ENCODE data around the gene TBC1D25. TPM values are rescaled to one million over a fixed set of nuclear protein-coding genes. Genes with fewer than 3 reads are reported as not detected.

Gene TBC1D25
- total and polyA plus RNA-seq, 4 donors: 2.6 to 5.8 (median 3.3) TPM

GRCh38 chrX:48498374-48498809 is 41.1 kb upstream of the TBC1D25 start:
- H3K27me3 ChIP-seq (ENCODE audit: control insufficient read depth in 4 of 4, insufficient read depth in 4 of 4, low read length in 3 of 4): no peaks in the 10 kb centered on the region
- no peaks in the 10 kb centered on the region for H3K9me3 ChIP-seq (ENCODE audit: control insufficient read depth in 4 of 4, low read length in 3 of 4)
- no peak for DNase-seq (ENCODE audit: low spot score)
- H3K9ac ChIP-seq (ENCODE audit: low read depth in 1 of 2, low read length in 2 of 2): no peak overlapping the region
- H3K27ac ChIP-seq (ENCODE audit: low read depth in 1 of 2, low read length in 2 of 2): no peak overlapping the region
- H3K4me3 ChIP-seq (ENCODE audit: low read depth in 1 of 3, low read length in 3 of 3): no peak overlapping the region
- no peaks in the 10 kb centered on the region for H3K36me3 ChIP-seq (ENCODE audit: control insufficient read depth in 4 of 4, insufficient read depth in 3 of 4, low read depth in 1 of 4, low read length in 3 of 4)
- TF ChIP-seq, protein P1, sequence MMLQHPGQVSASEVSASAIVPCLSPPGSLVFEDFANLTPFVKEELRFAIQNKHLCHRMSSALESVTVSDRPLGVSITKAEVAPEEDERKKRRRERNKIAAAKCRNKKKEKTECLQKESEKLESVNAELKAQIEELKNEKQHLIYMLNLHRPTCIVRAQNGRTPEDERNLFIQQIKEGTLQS (IDR thresholded peaks at IDR 0.05): no peak
- TF ChIP-seq, protein P2, sequence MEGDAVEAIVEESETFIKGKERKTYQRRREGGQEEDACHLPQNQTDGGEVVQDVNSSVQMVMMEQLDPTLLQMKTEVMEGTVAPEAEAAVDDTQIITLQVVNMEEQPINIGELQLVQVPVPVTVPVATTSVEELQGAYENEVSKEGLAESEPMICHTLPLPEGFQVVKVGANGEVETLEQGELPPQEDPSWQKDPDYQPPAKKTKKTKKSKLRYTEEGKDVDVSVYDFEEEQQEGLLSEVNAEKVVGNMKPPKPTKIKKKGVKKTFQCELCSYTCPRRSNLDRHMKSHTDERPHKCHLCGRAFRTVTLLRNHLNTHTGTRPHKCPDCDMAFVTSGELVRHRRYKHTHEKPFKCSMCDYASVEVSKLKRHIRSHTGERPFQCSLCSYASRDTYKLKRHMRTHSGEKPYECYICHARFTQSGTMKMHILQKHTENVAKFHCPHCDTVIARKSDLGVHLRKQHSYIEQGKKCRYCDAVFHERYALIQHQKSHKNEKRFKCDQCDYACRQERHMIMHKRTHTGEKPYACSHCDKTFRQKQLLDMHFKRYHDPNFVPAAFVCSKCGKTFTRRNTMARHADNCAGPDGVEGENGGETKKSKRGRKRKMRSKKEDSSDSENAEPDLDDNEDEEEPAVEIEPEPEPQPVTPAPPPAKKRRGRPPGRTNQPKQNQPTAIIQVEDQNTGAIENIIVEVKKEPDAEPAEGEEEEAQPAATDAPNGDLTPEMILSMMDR (IDR thresholded peaks at IDR 0.05; ENCODE audit: low read depth, low read length, missing input control): no peak
- no peak for TF ChIP-seq JUND (IDR thresholded peaks at IDR 0.05)
- TF ChIP-seq GABPA (IDR thresholded peaks at IDR 0.05 in 1 of 2, conservative IDR thresholded peaks at IDR 0.05 in 1 of 2): no peak
- no peak for TF ChIP-seq TAF1 (conservative IDR thresholded peaks at IDR 0.05)
- no peak for TF ChIP-seq RAD21 (IDR thresholded peaks at IDR 0.05)
- TF ChIP-seq, protein P3, sequence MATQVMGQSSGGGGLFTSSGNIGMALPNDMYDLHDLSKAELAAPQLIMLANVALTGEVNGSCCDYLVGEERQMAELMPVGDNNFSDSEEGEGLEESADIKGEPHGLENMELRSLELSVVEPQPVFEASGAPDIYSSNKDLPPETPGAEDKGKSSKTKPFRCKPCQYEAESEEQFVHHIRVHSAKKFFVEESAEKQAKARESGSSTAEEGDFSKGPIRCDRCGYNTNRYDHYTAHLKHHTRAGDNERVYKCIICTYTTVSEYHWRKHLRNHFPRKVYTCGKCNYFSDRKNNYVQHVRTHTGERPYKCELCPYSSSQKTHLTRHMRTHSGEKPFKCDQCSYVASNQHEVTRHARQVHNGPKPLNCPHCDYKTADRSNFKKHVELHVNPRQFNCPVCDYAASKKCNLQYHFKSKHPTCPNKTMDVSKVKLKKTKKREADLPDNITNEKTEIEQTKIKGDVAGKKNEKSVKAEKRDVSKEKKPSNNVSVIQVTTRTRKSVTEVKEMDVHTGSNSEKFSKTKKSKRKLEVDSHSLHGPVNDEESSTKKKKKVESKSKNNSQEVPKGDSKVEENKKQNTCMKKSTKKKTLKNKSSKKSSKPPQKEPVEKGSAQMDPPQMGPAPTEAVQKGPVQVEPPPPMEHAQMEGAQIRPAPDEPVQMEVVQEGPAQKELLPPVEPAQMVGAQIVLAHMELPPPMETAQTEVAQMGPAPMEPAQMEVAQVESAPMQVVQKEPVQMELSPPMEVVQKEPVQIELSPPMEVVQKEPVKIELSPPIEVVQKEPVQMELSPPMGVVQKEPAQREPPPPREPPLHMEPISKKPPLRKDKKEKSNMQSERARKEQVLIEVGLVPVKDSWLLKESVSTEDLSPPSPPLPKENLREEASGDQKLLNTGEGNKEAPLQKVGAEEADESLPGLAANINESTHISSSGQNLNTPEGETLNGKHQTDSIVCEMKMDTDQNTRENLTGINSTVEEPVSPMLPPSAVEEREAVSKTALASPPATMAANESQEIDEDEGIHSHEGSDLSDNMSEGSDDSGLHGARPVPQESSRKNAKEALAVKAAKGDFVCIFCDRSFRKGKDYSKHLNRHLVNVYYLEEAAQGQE (IDR thresholded peaks at IDR 0.05): no peak
- TF ChIP-seq YY1 (IDR thresholded peaks at IDR 0.05): no peak
- no peak for TF ChIP-seq NR2F2 (IDR thresholded peaks at IDR 0.05)
- no peak for TF ChIP-seq FOXA1 (IDR thresholded peaks at IDR 0.05)
- TF ChIP-seq, protein P4, sequence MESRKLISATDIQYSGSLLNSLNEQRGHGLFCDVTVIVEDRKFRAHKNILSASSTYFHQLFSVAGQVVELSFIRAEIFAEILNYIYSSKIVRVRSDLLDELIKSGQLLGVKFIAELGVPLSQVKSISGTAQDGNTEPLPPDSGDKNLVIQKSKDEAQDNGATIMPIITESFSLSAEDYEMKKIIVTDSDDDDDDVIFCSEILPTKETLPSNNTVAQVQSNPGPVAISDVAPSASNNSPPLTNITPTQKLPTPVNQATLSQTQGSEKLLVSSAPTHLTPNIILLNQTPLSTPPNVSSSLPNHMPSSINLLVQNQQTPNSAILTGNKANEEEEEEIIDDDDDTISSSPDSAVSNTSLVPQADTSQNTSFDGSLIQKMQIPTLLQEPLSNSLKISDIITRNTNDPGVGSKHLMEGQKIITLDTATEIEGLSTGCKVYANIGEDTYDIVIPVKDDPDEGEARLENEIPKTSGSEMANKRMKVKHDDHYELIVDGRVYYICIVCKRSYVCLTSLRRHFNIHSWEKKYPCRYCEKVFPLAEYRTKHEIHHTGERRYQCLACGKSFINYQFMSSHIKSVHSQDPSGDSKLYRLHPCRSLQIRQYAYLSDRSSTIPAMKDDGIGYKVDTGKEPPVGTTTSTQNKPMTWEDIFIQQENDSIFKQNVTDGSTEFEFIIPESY (IDR thresholded peaks at IDR 0.05): no peak
- TF ChIP-seq EGR1 (IDR thresholded peaks at IDR 0.05; ENCODE audit: low read depth in 2 of 2): no peak
- H3K4me1 ChIP-seq (ENCODE audit: control insufficient read depth in 4 of 4, insufficient read depth in 4 of 4, low read length in 3 of 4): no peaks in the 10 kb centered on the region
- WGBS: 82% methylated on average over 6 of the region's 6 CpGs

DNA sequence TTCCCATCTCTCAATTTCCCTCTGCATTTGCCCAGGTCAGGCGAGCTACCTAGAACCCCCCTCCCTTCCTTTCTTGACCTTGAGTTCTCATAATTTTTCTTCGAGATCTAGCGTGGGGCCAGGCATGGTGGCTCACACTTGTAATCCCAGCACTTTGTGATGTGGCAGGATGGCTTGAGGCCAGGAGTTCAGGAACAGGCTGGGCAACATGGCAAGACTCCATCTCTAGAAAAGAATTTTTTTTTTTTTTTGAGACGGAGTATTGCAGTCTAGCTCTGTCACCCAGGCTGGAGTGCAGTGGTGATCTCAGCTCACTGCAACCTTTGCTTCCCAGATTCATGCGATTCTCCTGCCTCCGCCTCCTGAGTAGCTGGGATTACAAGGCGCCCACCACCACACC is 35.3 kb upstream of the TBC1D25 start:
- Histone ChIP-seq H3K27ac (ENCODE audit: low read depth in 1 of 2, low read length in 2 of 2) (no peak overlapping the region), H3K4me3 (ENCODE audit: low read depth in 1 of 3, low read length in 3 of 3) (no peak overlapping the region), H3K36me3 (ENCODE audit: control insufficient read depth in 4 of 4, insufficient read depth in 3 of 4, low read depth in 1 of 4, low read length in 3 of 4) (no peaks in the 10 kb centered on the region), H3K9me3 (ENCODE audit: control insufficient read depth in 4 of 4, low read length in 3 of 4) (no peaks in the 10 kb centered on the region), H3K27me3 (ENCODE audit: control insufficient read depth in 4 of 4, insufficient read depth in 4 of 4, low read length in 3 of 4) (no peaks in the 10 kb centered on the region), H3K4me1 (ENCODE audit: control insufficient read depth in 4 of 4, insufficient read depth in 4 of 4, low read length in 3 of 4) (peaks cover 0 to 13% (median 2%) of the 10 kb centered on the region in 4 donors), H3K9ac (ENCODE audit: low read depth in 1 of 2, low read length in 2 of 2) (no peak overlapping the region)
- WGBS: 88% methylated on average over 7 of the region's 7 CpGs
- DNase-seq (ENCODE audit: low spot score): no peak
- no peak for TF ChIP-seq HNF4A (conservative IDR thresholded peaks at IDR 0.05)

Measured in liver (tissue), 9 donors.